Measurements from ENCODE around the gene STK16.
"Not testable (repeated sequence)": the region's sequence is repeated elsewhere in the genome, so short reads cannot be mapped to it uniquely, and the experiment has no call there.

Gene STK16

GRCh38 chr2:219281588-219281987 is 36.3 kb downstream of the STK16 start:
- no peak for DNase-seq (ENCODE audit: low read depth, low spot score)

GRCh38 chr2:219282375-219282774 is 37.1 kb downstream of the STK16 start:
- no peak overlapping the region for H3K4me3 ChIP-seq (ENCODE audit: low read length)
- DNase-seq (ENCODE audit: low read depth, low spot score) = no peak

More at GRCh38 chr2:219281588-219281987, 36.3 kb downstream of the STK16 start:
- no peak overlapping the region for H3K4me3 ChIP-seq (ENCODE audit: low read length)

- no peak for DNase-seq (ENCODE audit: low read depth, low spot score)
- no peak overlapping the region for H3K4me3 ChIP-seq (ENCODE audit: low read length)
These were observed 37.8 kb downstream of the STK16 start for GRCh38 chr2:219282943-219283581.

- DNase-seq (ENCODE audit: low read depth, low spot score) = no peak
These were observed 39.5 kb downstream of the STK16 start for GRCh38 chr2:219284501-219285372.

GRCh38 chr2:219285373-219285735 is 40.1 kb downstream of the STK16 start:
- H3K4me3 ChIP-seq (ENCODE audit: low read length) = no peak overlapping the region

More at GRCh38 chr2:219284501-219285372, 39.5 kb downstream of the STK16 start:
- no peak overlapping the region for H3K4me3 ChIP-seq (ENCODE audit: low read length)

GRCh38 chr2:219285894-219286425 is 40.7 kb downstream of the STK16 start:
- no peak overlapping the region for H3K4me3 ChIP-seq (ENCODE audit: low read length)
- no peak for DNase-seq (ENCODE audit: low read depth, low spot score)

More at GRCh38 chr2:219285373-219285735, 40.1 kb downstream of the STK16 start:
- DNase-seq (ENCODE audit: low read depth, low spot score) = no peak

GRCh38 chr2:219286436-219287115 is 41.3 kb downstream of the STK16 start:
- no peak overlapping the region for H3K4me3 ChIP-seq (ENCODE audit: low read length)
- DNase-seq (ENCODE audit: low read depth, low spot score) = no peak

GRCh38 chr2:219287116-219287440 is 41.8 kb downstream of the STK16 start:
- H3K4me3 ChIP-seq (ENCODE audit: low read length); DNase-seq (ENCODE audit: low read depth, low spot score): not testable (repeated sequence)

GRCh38 chr2:219287580-219288265 is 42.4 kb downstream of the STK16 start:
- DNase-seq (ENCODE audit: low read depth, low spot score) = no peak
- H3K4me3 ChIP-seq (ENCODE audit: low read length) = no peak overlapping the region

GRCh38 chr2:219289195-219289536 is 43.9 kb downstream of the STK16 start:
- DNase-seq (ENCODE audit: low read depth, low spot score) = no peak
- no peak overlapping the region for H3K4me3 ChIP-seq (ENCODE audit: low read length)

GRCh38 chr2:219289537-219290361 is 44.5 kb downstream of the STK16 start:
- H3K4me3 ChIP-seq (ENCODE audit: low read length) = no peak overlapping the region
- DNase-seq (ENCODE audit: low read depth, low spot score) = no peak

GRCh38 chr2:219290381-219291171 is 45.3 kb downstream of the STK16 start:
- DNase-seq (ENCODE audit: low read depth, low spot score) = no peak
- no peak overlapping the region for H3K4me3 ChIP-seq (ENCODE audit: low read length)

GRCh38 chr2:219291394-219291793 is 46.1 kb downstream of the STK16 start:
- no peak overlapping the region for H3K4me3 ChIP-seq (ENCODE audit: low read length)
- DNase-seq (ENCODE audit: low read depth, low spot score) = no peak

GRCh38 chr2:219291910-219292490 is 46.7 kb downstream of the STK16 start:
- no peak for DNase-seq (ENCODE audit: low read depth, low spot score)
- H3K4me3 ChIP-seq (ENCODE audit: low read length) = no peak overlapping the region

GRCh38 chr2:219292616-219293015 is 47.3 kb downstream of the STK16 start:
- H3K4me3 ChIP-seq (ENCODE audit: low read length) = no peak overlapping the region
- no peak for DNase-seq (ENCODE audit: low read depth, low spot score)

GRCh38 chr2:219293736-219294231 is 48.5 kb downstream of the STK16 start:
- no peak overlapping the region for H3K4me3 ChIP-seq (ENCODE audit: low read length)
- DNase-seq (ENCODE audit: low read depth, low spot score) = no peak
